Measurements from ENCODE around the gene ALOXE3. TPM values are rescaled to one million over a fixed set of nuclear protein-coding genes. Genes with fewer than 3 reads are reported as not detected.

The ALOXE3 gene
- polyA plus RNA-seq, 2 of the 4 experiments (the other 2 are of a cell fraction) = 0.35 to 0.40 TPM

GRCh38 chr17:8103549-8103948 is 14.8 kb downstream of the ALOXE3 start:
- CTCF ChIA-PET = interaction anchor here (8.0 to 24.1 kb wide), 4 partner anchors 7 to 42 kb away, joined by 85 to 1490 read pairs (median 229); partner anchors contain the start of genes ALOX12B and ALOXE3
- 52% methylated on average over 4 of the region's 4 CpGs for WGBS (ENCODE audit: missing lambda C conversion rate)
- TF ChIP-seq HEYL (CRISPR knock-in tag; IDR thresholded peaks at IDR 0.05) (no peak), RAD21 (conservative IDR thresholded peaks at IDR 0.05 in 1 of 2, IDR thresholded peaks at IDR 0.05 in 1 of 2) (no peak), CHD4 (IDR thresholded peaks at IDR 0.05; ENCODE audit: borderline replicate concordance) (no peak), HDAC2 (IDR thresholded peaks at IDR 0.05) (no peak), FOSB (CRISPR knock-in tag; IDR thresholded peaks at IDR 0.05) (no peak)
- TF ChIP-seq, protein P1, sequence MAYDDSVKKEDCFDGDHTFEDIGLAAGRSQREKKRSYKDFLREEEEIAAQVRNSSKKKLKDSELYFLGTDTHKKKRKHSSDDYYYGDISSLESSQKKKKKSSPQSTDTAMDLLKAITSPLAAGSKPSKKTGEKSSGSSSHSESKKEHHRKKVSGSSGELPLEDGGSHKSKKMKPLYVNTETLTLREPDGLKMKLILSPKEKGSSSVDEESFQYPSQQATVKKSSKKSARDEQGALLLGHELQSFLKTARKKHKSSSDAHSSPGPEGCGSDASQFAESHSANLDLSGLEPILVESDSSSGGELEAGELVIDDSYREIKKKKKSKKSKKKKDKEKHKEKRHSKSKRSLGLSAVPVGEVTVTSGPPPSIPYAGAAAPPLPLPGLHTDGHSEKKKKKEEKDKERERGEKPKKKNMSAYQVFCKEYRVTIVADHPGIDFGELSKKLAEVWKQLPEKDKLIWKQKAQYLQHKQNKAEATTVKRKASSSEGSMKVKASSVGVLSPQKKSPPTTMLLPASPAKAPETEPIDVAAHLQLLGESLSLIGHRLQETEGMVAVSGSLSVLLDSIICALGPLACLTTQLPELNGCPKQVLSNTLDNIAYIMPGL (CRISPR knock-in tag; IDR thresholded peaks at IDR 0.05; ENCODE audit: borderline replicate concordance) = no peak
- POLR2A ChIA-PET = no interaction called here
- Histone ChIP-seq H3K9me3 (no peaks in the 10 kb centered on the region), H3K27ac (no peak overlapping the region), H3K4me3 (no peak overlapping the region), H3K4me1 (peaks cover 17% of the 10 kb centered on the region), H3K4me2 (no peak overlapping the region)
- DNase-seq (ENCODE audit: low read depth in 1 of 2, low spot score in 1 of 2) = no peak
- FAIRE-seq = no peak
- no peak for ATAC-seq

DNA sequence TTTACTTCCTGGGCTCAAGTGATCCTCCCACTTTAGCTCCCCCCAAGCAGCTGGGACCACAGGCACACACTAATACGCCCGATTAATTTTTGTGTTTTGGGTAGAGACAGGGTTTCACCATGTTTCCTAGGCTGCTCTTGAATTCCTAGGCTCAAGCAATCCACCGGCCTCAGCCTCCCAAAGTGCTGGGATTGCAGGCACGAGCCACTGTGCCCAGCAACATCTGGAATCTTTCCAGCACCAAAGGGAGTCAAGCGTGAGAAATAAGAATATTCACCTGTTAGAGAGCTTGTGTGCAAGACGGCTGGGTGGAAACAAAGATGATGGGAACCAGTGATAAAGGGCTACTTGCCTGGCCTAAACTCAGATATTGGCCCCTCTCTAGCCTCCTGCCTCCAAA is 16.6 kb downstream of the ALOXE3 start:
- Histone ChIP-seq H3K4me3 (no peak overlapping the region), H3K4me1 (peaks cover 10% of the 10 kb centered on the region; the same call in 1 of the 3 replicates), H3K4me2 (no peak overlapping the region), H3K9me3 (no peaks in the 10 kb centered on the region), H3K27ac (no peak overlapping the region)
- WGBS (ENCODE audit: missing lambda C conversion rate) = 74% methylated on average over 6 of the region's 6 CpGs
- no peak for TF ChIP-seq ZC3H11A (IDR thresholded peaks at IDR 0.05)
- no peak for TF ChIP-seq E2F6 (IDR thresholded peaks at IDR 0.05; ENCODE audit: borderline replicate concordance, low read depth)
- TF ChIP-seq MAFK (IDR thresholded peaks at IDR 0.05; ENCODE audit: partially characterized antibody) = no peak
- TF ChIP-seq HES2 (IDR thresholded peaks at IDR 0.05) = no peak
- TF ChIP-seq CTCF (IDR thresholded peaks at IDR 0.05) = no peak
- no peak for TF ChIP-seq JUNB (IDR thresholded peaks at IDR 0.05)
- TF ChIP-seq FOXS1 (CRISPR knock-in tag; IDR thresholded peaks at IDR 0.05) = no peak
- TF ChIP-seq, protein P1 (CRISPR knock-in tag; IDR thresholded peaks at IDR 0.05; ENCODE audit: borderline replicate concordance) = no peak
- TF ChIP-seq HOXA7 (CRISPR knock-in tag; IDR thresholded peaks at IDR 0.05) = no peak
- TF ChIP-seq SMC3 (IDR thresholded peaks at IDR 0.05) = no peak
- FAIRE-seq (no peak), DNase-seq (ENCODE audit: low read depth in 1 of 2, low spot score in 1 of 2) (no peak), ATAC-seq (no peak)
- POLR2A ChIA-PET = interaction anchor here (0.6 kb wide), 1 partner anchor 164 kb away, joined by 4 read pairs; no protein-coding TSS in a partner anchor
- CTCF ChIA-PET = interaction anchor here (0.9 to 24.1 kb wide), 5 partner anchors 9 to 57 kb away, joined by 3 to 1490 read pairs (median 200); partner anchors contain the start of genes ALOX12B and ALOXE3

DNA sequence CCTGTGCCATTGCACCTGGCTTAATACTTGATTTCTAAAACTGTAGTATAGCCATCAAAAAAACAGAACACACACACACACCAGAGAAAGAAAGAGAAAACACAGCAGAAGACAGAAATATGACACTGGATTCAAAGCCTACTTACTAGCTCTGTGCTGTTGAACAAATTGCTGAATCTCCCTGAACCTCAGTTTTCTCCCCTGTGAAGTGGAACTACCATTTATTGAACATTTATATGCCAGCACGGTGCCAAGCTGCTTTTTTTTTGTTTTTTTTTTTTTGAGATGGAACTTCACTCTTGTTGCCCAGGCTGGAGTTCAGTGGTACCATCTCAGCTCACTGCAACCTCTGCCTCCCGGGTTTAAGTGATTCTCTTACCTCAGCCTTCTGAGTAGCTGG is 17.6 kb downstream of the ALOXE3 start:
- WGBS (ENCODE audit: missing lambda C conversion rate) = 51% methylated on average over 2 of the region's 2 CpGs
- FAIRE-seq = no peak
- Histone ChIP-seq H3K4me1 (peaks cover 5% of the 10 kb centered on the region; the same call in 1 of the 3 replicates), H3K4me3 (no peak overlapping the region), H3K9me3 (no peaks in the 10 kb centered on the region), H3K27ac (no peak overlapping the region), H3K4me2 (no peak overlapping the region)
- POLR2A ChIA-PET = interaction anchor here (0.7 to 1.0 kb wide), 2 partner anchors 9 to 244 kb away, joined by 6 read pairs; partner anchors contain the start of gene NAA38
- CTCF ChIA-PET = interaction anchor here (0.5 to 24.1 kb wide), 7 partner anchors 10 to 239 kb away, joined by 3 to 1490 read pairs (median 85); partner anchors contain the start of genes ALOX12B, ALOXE3 and ODF4
- no peak for DNase-seq (ENCODE audit: low read depth in 1 of 2, low spot score in 1 of 2)
- ATAC-seq = no peak
- TF ChIP-seq, protein P2, sequence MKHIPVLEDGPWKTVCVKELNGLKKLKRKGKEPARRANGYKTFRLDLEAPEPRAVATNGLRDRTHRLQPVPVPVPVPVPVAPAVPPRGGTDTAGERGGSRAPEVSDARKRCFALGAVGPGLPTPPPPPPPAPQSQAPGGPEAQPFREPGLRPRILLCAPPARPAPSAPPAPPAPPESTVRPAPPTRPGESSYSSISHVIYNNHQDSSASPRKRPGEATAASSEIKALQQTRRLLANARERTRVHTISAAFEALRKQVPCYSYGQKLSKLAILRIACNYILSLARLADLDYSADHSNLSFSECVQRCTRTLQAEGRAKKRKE (CRISPR knock-in tag; IDR thresholded peaks at IDR 0.05; ENCODE audit: low read depth) = no peak
- no peak for TF ChIP-seq MAFK (IDR thresholded peaks at IDR 0.05; ENCODE audit: partially characterized antibody)
- no peak for TF ChIP-seq POLR2A (IDR thresholded peaks at IDR 0.05; ENCODE audit: low read length)
- TF ChIP-seq ZC3H11A (IDR thresholded peaks at IDR 0.05) = no peak
- TF ChIP-seq HES2 (IDR thresholded peaks at IDR 0.05) = no peak
- TF ChIP-seq, protein P3, sequence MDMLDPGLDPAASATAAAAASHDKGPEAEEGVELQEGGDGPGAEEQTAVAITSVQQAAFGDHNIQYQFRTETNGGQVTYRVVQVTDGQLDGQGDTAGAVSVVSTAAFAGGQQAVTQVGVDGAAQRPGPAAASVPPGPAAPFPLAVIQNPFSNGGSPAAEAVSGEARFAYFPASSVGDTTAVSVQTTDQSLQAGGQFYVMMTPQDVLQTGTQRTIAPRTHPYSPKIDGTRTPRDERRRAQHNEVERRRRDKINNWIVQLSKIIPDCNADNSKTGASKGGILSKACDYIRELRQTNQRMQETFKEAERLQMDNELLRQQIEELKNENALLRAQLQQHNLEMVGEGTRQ (IDR thresholded peaks at IDR 0.05) = no peak
- TF ChIP-seq CTCF (IDR thresholded peaks at IDR 0.05) = no peak
- TF ChIP-seq EHMT2 (IDR thresholded peaks at IDR 0.05; ENCODE audit: low read depth) = no peak
- TF ChIP-seq CEBPB (IDR thresholded peaks at IDR 0.05) = no peak
- no peak for TF ChIP-seq CHD4 (IDR thresholded peaks at IDR 0.05; ENCODE audit: borderline replicate concordance)
- TF ChIP-seq RAD21 (conservative IDR thresholded peaks at IDR 0.05 in 1 of 2, IDR thresholded peaks at IDR 0.05 in 1 of 2) = no peak

Measured in A549 (cell line).